Suprapubic skin (tissue), 3 donors: Measurements from ENCODE around the gene DHX16.

ENCODE experiments used
- POLR2AphosphoS5 ChIP-seq, 3 donors: sonication (generic); formaldehyde crosslinking; IDR thresholded peaks; one replicate each; pipeline ENCODE4 v1.6.1; 2017; ENCODE audit warnings: antibody characterized with exemption in 3 of 3
- TF ChIP-seq, protein P1 (sequence below), 2 donors: fragments of 200-600 bp in 1 of 2; fragments of 450-650 bp in 1 of 2; sonication (generic) in 1 of 2; IDR thresholded peaks; one replicate each; pipeline ENCODE4 v1.5.1; 2016 to 2019; ENCODE audit warnings: antibody characterized with exemption in 2 of 2, mild to moderate bottlenecking in 1 of 2, moderate library complexity in 1 of 2

GRCh38 chr6:30703011-30703410, 30.2 kb upstream of the DHX16 start:
- TF ChIP-seq, protein P1, sequence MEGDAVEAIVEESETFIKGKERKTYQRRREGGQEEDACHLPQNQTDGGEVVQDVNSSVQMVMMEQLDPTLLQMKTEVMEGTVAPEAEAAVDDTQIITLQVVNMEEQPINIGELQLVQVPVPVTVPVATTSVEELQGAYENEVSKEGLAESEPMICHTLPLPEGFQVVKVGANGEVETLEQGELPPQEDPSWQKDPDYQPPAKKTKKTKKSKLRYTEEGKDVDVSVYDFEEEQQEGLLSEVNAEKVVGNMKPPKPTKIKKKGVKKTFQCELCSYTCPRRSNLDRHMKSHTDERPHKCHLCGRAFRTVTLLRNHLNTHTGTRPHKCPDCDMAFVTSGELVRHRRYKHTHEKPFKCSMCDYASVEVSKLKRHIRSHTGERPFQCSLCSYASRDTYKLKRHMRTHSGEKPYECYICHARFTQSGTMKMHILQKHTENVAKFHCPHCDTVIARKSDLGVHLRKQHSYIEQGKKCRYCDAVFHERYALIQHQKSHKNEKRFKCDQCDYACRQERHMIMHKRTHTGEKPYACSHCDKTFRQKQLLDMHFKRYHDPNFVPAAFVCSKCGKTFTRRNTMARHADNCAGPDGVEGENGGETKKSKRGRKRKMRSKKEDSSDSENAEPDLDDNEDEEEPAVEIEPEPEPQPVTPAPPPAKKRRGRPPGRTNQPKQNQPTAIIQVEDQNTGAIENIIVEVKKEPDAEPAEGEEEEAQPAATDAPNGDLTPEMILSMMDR (IDR thresholded peaks at IDR 0.05), result no peak
- no peak for TF ChIP-seq POLR2AphosphoS5 (IDR thresholded peaks at IDR 0.05)
